ENCODE data around the gene FBXO3. TPM values are rescaled to one million over a fixed set of nuclear protein-coding genes. Genes with fewer than 3 reads are reported as not detected.
A peak's percentile ranks its signal among the peaks of the same experiment; 100 is the strongest.

Gene FBXO3
- total and polyA plus RNA-seq, 2 of the 13 experiments (the other 11 are each of a cell fraction or from before 2014, with no cell fraction given) = 20.4 to 27.6 TPM

- POLR2A ChIA-PET = interaction anchor here (1.4 to 3.3 kb wide), 8 partner anchors 11 to 43 kb away, joined by 3 to 63 read pairs (median 12); partner anchors contain the start of gene C11orf91
- 2% methylated on average over 43 of the region's 53 CpGs for WGBS (ENCODE audit: low lambda C conversion rate)
- Histone ChIP-seq H3K27me3 (ENCODE audit: control insufficient read depth in 1 of 2, insufficient read depth in 2 of 2, low read length in 2 of 2) (no peaks in the 10 kb centered on the region; a peak in 1 of 5 replicates), H3K9ac (ENCODE audit: insufficient read depth, low read depth, low read length) (peak overlapping the region; percentile 88), H3K4me1 (ENCODE audit: insufficient read depth, low read length) (peaks cover 57% of the 10 kb centered on the region), H3K79me2 (ENCODE audit: insufficient read depth, low read length) (peaks cover 42% of the 10 kb centered on the region), H3K27ac (ENCODE audit: extremely low read length, insufficient read depth, low read length) (peak overlapping the region; percentile 84), H2AFZ (ENCODE audit: low read length) (no peak overlapping the region), H3K4me3 (replicated peaks in 1 of 3; ENCODE audit: insufficient read depth in 1 of 3, low read depth in 2 of 3, low read length in 3 of 3) (peak overlapping the region; percentile 80 to 93 (median 92)), H3K4me2 (ENCODE audit: low read depth, low read length) (peak overlapping the region; percentile 99), H3K36me3 (replicated peaks in 1 of 2; ENCODE audit: control insufficient read depth in 1 of 2, insufficient read depth in 2 of 2, low read length in 2 of 2) (no peaks in the 10 kb centered on the region; a peak in 2 of 5 replicates), H3K9me3 (ENCODE audit: low read length) (no peaks in the 10 kb centered on the region), H4K20me1 (ENCODE audit: insufficient read depth, low read length) (0 out of 2 replicates have a peak, but pooled peaks cover 7% of the 10 kb centered on the region)
- CTCF ChIA-PET (ENCODE audit: low intra/inter-chr PET ratio, low total read pairs) = no interaction called here
- ATAC-seq (peak; percentile 41), DNase-seq (ENCODE audit: low spot score) (peak; percentile 34), FAIRE-seq (no peak)
- no TSS peak for BruUV-seq (replicated peaks)
- intact Hi-C loops (cut with micrococcal nuclease; ENCODE audit: unreplicated experiment) = loop anchor here (1.0 to 5.0 kb wide), 2 partner anchors 37 to 43 kb away; partner anchors contain the start of gene FBXO3
- in situ Hi-C loops (cut with HindIII; ENCODE audit: extremely low pct_ligation_motif_present, low pct_unique_long_range_greater_than_20kb) = no loop called here
- no peak for TF ChIP-seq NCOA5 (CRISPR knock-in tag; IDR thresholded peaks at IDR 0.05)
- TF ChIP-seq ZNF460 (CRISPR knock-in tag; IDR thresholded peaks at IDR 0.05; ENCODE audit: borderline replicate concordance) = peak; percentile 79; the same call in 1 of the 2 replicates
- no peak for TF ChIP-seq HNF1B (CRISPR knock-in tag; IDR thresholded peaks at IDR 0.05)
- TF ChIP-seq MYC (CRISPR knock-in tag; IDR thresholded peaks at IDR 0.05; ENCODE audit: borderline replicate concordance) = no peak
- TF ChIP-seq ZNF256 (CRISPR knock-in tag; conservative IDR thresholded peaks at IDR 0.05) = no peak
- TF ChIP-seq THAP7 (CRISPR knock-in tag; IDR thresholded peaks at IDR 0.05) = no peak
- TF ChIP-seq ZNF766 (CRISPR knock-in tag; IDR thresholded peaks at IDR 0.05; ENCODE audit: borderline replicate concordance) = peak; percentile 32; the same call in 1 of the 2 replicates
- TF ChIP-seq ZNF431 (CRISPR knock-in tag; IDR thresholded peaks at IDR 0.05; ENCODE audit: borderline replicate concordance, low read depth) = no peak
- no peak for TF ChIP-seq PRPF4 (IDR thresholded peaks at IDR 0.05; ENCODE audit: low read depth, low read length, poor library complexity, severe bottlenecking)
- TF ChIP-seq ZNF709 (CRISPR knock-in tag; IDR thresholded peaks at IDR 0.05) = no peak
- no peak for TF ChIP-seq ZGPAT (CRISPR knock-in tag; IDR thresholded peaks at IDR 0.05)
- no peak for TF ChIP-seq ZNF136 (CRISPR knock-in tag; IDR thresholded peaks at IDR 0.05; ENCODE audit: low read depth)
- TF ChIP-seq ETS1 (CRISPR knock-in tag; IDR thresholded peaks at IDR 0.05) = 0 out of 2 replicates have a peak, but pooled peaks have one; percentile 24
- TF ChIP-seq ZNF75D (CRISPR knock-in tag; IDR thresholded peaks at IDR 0.05; ENCODE audit: borderline replicate concordance) = 0 out of 2 replicates have a peak, but pooled peaks have one; percentile 14
- TF ChIP-seq ZNF672 (CRISPR knock-in tag; IDR thresholded peaks at IDR 0.05) = no peak
- no peak; the same call in 1 of the 2 replicates for TF ChIP-seq DMAP1 (CRISPR knock-in tag; IDR thresholded peaks at IDR 0.05)
- no peak for TF ChIP-seq REL (CRISPR knock-in tag; conservative IDR thresholded peaks at IDR 0.05)
Observed at GRCh38 chr11:33735271-33736147, 38.8 kb downstream of the FBXO3 start.

Data from HepG2 (cell line).